K562 (cell line): ENCODE results near the gene RHOB. TPM values are rescaled to one million over a fixed set of nuclear protein-coding genes. Genes with fewer than 3 reads are reported as not detected.

Experiments used
- ATAC-seq: fragments of 200-7000 bp; cut with Tn5 transposase; 3 replicates; pipeline ENCODE4 v1.9.1; 2020; ENCODE audit warnings: moderate library complexity
- BruUV-seq: library from RNA; stranded (reverse); fragments of 400-500 nt; replicated peaks from 2 replicates; lab custom pipeline; 2021; lab: Mats Ljungman, UMichigan
- CTCF ChIA-PET: fragments of 300-600 bp; formaldehyde crosslinking; extraction: SDS; loops from one replicate; lab custom pipeline; 2021; ENCODE audit warnings: low intra/inter-chr PET ratio; lab: Yijun Ruan, JAX
- POLR2A ChIA-PET: fragments of 300-600, 350-650 bp; sonication (Branson Sonifier 250); formaldehyde crosslinking; extraction: SDS; loops from one replicate; lab custom pipeline; 2021; ENCODE audit warnings: antibody characterized with exemption, inconsistent platforms; lab: Yijun Ruan, JAX
- DNase-seq, 4 experiments: peaks; one replicate each; pipeline versions ENCODE4 v3.0.0 to v3.0.0-alpha.2; 2011 to 2018; ENCODE audit warnings: low spot score in 3 of 4, mixed read lengths in 3 of 4; ENCODE audit errors: extremely low read depth in 1 of 4
- FAIRE-seq: peaks from 2 replicates; lab custom pipeline; 2011; peaks lifted over from hg19 to GRCh38; lab: Jason Lieb, UNC
- H2AFZ ChIP-seq: 2 replicates; pipeline ENCODE4 v1.6.0; 2011; ENCODE audit warnings: low read depth, low read length, control low read depth, inconsistent platforms
- H3K27ac ChIP-seq: fragments of 200-600 bp; 3 replicates; pipeline ENCODE4 v1.8.0; 2011; ENCODE audit warnings: low read depth, mild to moderate bottlenecking, control low read depth, inconsistent platforms, low read length, moderate library complexity, mixed read lengths; ENCODE audit errors: extremely low read depth
- H3K27me3 ChIP-seq, 2 experiments: fragments of 300-600 bp in 1 of 2; 2 replicates in 1 of 2; 3 replicates in 1 of 2; pipeline versions ENCODE4 v1.6.0 to v1.8.0; 2011; ENCODE audit warnings: inconsistent platforms in 2 of 2, low read length in 2 of 2, mild to moderate bottlenecking in 1 of 2, mixed read lengths in 1 of 2, moderate library complexity in 1 of 2; ENCODE audit not compliant: control insufficient read depth in 2 of 2, insufficient read depth in 2 of 2
- H3K36me3 ChIP-seq: fragments of 300-600 bp; 3 replicates; pipeline ENCODE4 v1.8.0; 2011; ENCODE audit warnings: mild to moderate bottlenecking, low read length, inconsistent platforms; ENCODE audit not compliant: control insufficient read depth, insufficient read depth
- H3K4me1 ChIP-seq, 2 experiments: fragments of 200-600 bp in 1 of 2; replicated peaks in 1 of 2; 2 replicates in 1 of 2; 3 replicates in 1 of 2; pipeline versions ENCODE4 v1.5.1 to v1.8.0; 2011; ENCODE audit warnings: inconsistent platforms in 2 of 2, low read length in 2 of 2, mild to moderate bottlenecking in 1 of 2, mixed read lengths in 1 of 2, moderate library complexity in 1 of 2; ENCODE audit not compliant: control insufficient read depth in 2 of 2, insufficient read depth in 2 of 2
- H3K4me2 ChIP-seq: 2 replicates; pipeline ENCODE4 v1.6.1; 2011; ENCODE audit warnings: low read length, control low read depth, inconsistent platforms, mixed read lengths; ENCODE audit not compliant: insufficient read depth
- H3K4me3 ChIP-seq: fragments of 200-600 bp; sonication (generic), shearing (Covaris generic); 2 replicates; pipeline ENCODE4 v1.5.1; 2016; ENCODE audit warnings: control low read depth, inconsistent platforms
- H3K79me2 ChIP-seq: fragments of 200-600 bp; 3 replicates; pipeline ENCODE4 v1.8.0; 2011; ENCODE audit warnings: low read length, inconsistent platforms; ENCODE audit not compliant: control insufficient read depth, insufficient read depth
- H3K9ac ChIP-seq, 2 experiments: 2 replicates each; pipeline versions ENCODE4 v1.6.0 to v1.6.1; 2011; ENCODE audit warnings: low read depth in 2 of 2, low read length in 2 of 2, control low read depth in 1 of 2, inconsistent platforms in 1 of 2, mild to moderate bottlenecking in 1 of 2, mixed read lengths in 1 of 2; ENCODE audit not compliant: insufficient read depth in 1 of 2
- H3K9me1 ChIP-seq: one replicate; pipeline ENCODE4 v1.6.0; 2011; ENCODE audit warnings: inconsistent platforms, mild to moderate bottlenecking, low read length, moderate library complexity; ENCODE audit not compliant: control insufficient read depth, insufficient read depth
- H3K9me3 ChIP-seq: replicated peaks from 2 replicates; pipeline ENCODE4 v1.5.1; 2011; ENCODE audit warnings: low read depth, low read length, inconsistent platforms; ENCODE audit not compliant: control insufficient read depth, insufficient read depth
- H4K20me1 ChIP-seq: replicated peaks from 2 replicates; pipeline ENCODE4 v1.6.1; 2011; ENCODE audit warnings: low read length, inconsistent platforms, mixed read lengths; ENCODE audit not compliant: control insufficient read depth, insufficient read depth
- CCNT2 ChIP-seq: IDR thresholded peaks from 2 replicates; pipeline ENCODE4 v1.6.1; 2011; ENCODE audit warnings: borderline replicate concordance, low read depth, mild to moderate bottlenecking, moderate library complexity, mixed read lengths, low read length; ENCODE audit not compliant: insufficient read length; ENCODE audit errors: extremely low read depth
- POLR2H ChIP-seq: IDR thresholded peaks from 2 replicates; pipeline ENCODE4 v1.6.1; 2016; ENCODE audit warnings: missing genetic modification characterization, low read depth, mild to moderate bottlenecking, control low read depth, missing compliant biosample characterization, moderate library complexity
- WGBS: fragments of 100-300 bp; shearing (Covaris generic); methylation state at CpG from one replicate; pipeline ENCODE4 v1.1.6; 2016; ENCODE audit warnings: low coverage, mixed read lengths; ENCODE audit not compliant: insufficient coverage; ENCODE audit errors: missing lambda C conversion rate; 5-methylcytosine and 5-hydroxymethylcytosine counted together
- in situ Hi-C: fragments of 300-500 bp; cut with MboI; formaldehyde crosslinking; loops from 4 replicates; pipeline ENCODE4 v1.15.0; 2018; ENCODE audit warnings: inconsistent platforms, mixed read lengths
- intact Hi-C: fragments of 100-400 bp; cut with micrococcal nuclease; formaldehyde crosslinking; loops from 2 replicates; pipeline ENCODE4 v1.14.2; 2022
- polyA plus RNA-seq, 8 experiments: library from polyadenylated mRNA; depleted of rRNA in 4 of 8; stranded (reverse) in 5 of 8; unstranded in 3 of 8; fragments of >200 nt; fragmentation: Nextera tagmentation in 2 of 8; fragmentation: Illumina TruSeq in 1 of 8; extraction: Ambion mirVana in 2 of 8; extraction: Trizol in 1 of 8; gene quantifications; 2 replicates each; pipeline versions ENCODE4 v1.2.1 to v1.2.3, GENCODE V29; 2011 to 2014; ENCODE audit warnings: inconsistent platforms in 1 of 8, missing spikeins in 1 of 8
- small RNA-seq: library from RNA; depleted of rRNA; stranded (forward); fragments of <200 nt; gene quantifications from one replicate; pipeline ENCODE3, GENCODE V24; 2014
- total RNA-seq, 7 experiments: library from RNA; depleted of rRNA in 6 of 7; stranded (reverse); fragments of >200 nt in 6 of 7; fragmentation: Illumina TruSeq in 2 of 7; extraction: Trizol in 2 of 7; gene quantifications; 2 replicates each; pipeline versions ENCODE4 v1.2.1 to v1.2.3, GENCODE V29; 2011 to 2021; ENCODE audit warnings: low replicate concordance in 1 of 7
- TF ChIP-seq, protein P1 (sequence below): fragments of 250-450 bp; sonication (Bioruptor Pico); IDR thresholded peaks from 2 replicates; pipeline ENCODE4 v1.5.0; 2021

Gene RHOB
- total and polyA plus RNA-seq, 9 of the 15 experiments (the other 6 are each of a cell fraction or from before 2014, with no cell fraction given): 0.07 to 4.8 (median 1.1) TPM

DNA sequence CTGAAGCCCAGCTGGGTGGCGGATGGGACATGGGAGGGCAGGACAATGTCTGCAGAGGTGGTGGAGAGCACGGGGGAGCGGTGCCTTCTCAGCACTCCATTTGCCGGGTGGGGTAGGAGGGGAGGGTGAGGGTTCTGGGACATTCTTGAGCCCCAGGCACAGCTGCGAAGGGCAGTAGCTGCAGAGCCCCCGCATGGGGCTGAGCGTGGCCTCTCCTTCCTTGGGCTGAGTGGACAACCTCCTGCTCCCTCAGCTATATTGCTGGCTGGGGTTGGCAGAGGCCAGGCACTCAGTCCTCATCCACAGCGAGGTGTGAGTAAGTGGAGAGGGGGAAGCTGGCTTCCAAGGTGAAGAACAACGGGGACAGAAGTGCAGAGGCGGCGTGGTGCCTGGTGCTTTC lies 50.1 kb downstream of the RHOB start:
- FAIRE-seq: no peak
- in situ Hi-C loops: no loop called here
- Histone ChIP-seq H4K20me1 (0 out of 2 replicates have a peak, but pooled peaks cover 3% of the 10 kb centered on the region), H3K27me3 (peaks cover 29 to 47% of the 10 kb centered on the region in 2 experiments; a peak in 4 of 5 replicates), H3K36me3 (no peaks in the 10 kb centered on the region), H3K27ac (no peak overlapping the region), H3K9me3 (no peaks in the 10 kb centered on the region), H3K79me2 (no peaks in the 10 kb centered on the region), H3K4me3 (no peak overlapping the region), H3K9me1 (no peaks in the 10 kb centered on the region), H3K9ac (no peak overlapping the region), H3K4me2 (no peak overlapping the region), H3K4me1 (peaks cover 0 to 4% of the 10 kb centered on the region in 2 experiments; a peak in 3 of 5 replicates), H2AFZ (no peak overlapping the region)
- BruUV-seq: no TSS peak
- TF ChIP-seq, protein P1, sequence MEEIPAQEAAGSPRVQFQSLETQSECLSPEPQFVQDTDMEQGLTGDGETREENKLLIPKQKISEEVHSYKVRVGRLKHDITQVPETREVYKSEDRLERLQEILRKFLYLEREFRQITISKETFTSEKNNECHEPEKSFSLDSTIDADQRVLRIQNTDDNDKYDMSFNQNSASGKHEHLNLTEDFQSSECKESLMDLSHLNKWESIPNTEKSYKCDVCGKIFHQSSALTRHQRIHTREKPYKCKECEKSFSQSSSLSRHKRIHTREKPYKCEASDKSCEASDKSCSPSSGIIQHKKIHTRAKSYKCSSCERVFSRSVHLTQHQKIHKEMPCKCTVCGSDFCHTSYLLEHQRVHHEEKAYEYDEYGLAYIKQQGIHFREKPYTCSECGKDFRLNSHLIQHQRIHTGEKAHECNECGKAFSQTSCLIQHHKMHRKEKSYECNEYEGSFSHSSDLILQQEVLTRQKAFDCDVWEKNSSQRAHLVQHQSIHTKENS (CRISPR knock-in tag): no peak
- TF ChIP-seq CCNT2 (no peak), POLR2H (no peak)
- ChIA-PET POLR2A (interaction anchor here (0.8 to 1.2 kb wide), 3 partner anchors 13 to 125 kb away, joined by 3 to 5 read pairs (median 4); no protein-coding TSS in a partner anchor), CTCF (no interaction called here)
- ATAC-seq: no peak
- intact Hi-C loops: no loop called here
- no peak for DNase-seq
- WGBS: 11% methylated on average over 9 of the region's 11 CpGs

Small RNA genes lying within 50 kb of the gene (small RNA-seq; reads per million reads assigned to genes)
- gene RF00019 (not detected), gene RNA5SP86 (not detected)

Other genes starting within 250 kb of the RHOB start
- gene SDC1, start 221.9 kb upstream of the RHOB start, total RNA-seq (2014; rRNA removed): 1.5 and 1.7 TPM in 2 replicates
- 0.35 and 0.40 TPM in 2 replicates for gene SDC1, start 221.9 kb upstream of the RHOB start, total RNA-seq (2014; rRNA removed; fragmentation: Illumina TruSeq; extraction: Trizol)
- gene SDC1, start 221.9 kb upstream of the RHOB start, total RNA-seq (2015; rRNA removed; fragmentation: Illumina TruSeq; extraction: Trizol): 1.4 and 1.6 TPM in 2 replicates
- 2.7 TPM in 2 replicates for gene SDC1, start 221.9 kb upstream of the RHOB start, total RNA-seq (2021)
- gene SDC1, start 221.9 kb upstream of the RHOB start, polyA plus RNA-seq (2011; rRNA removed): 0.39 and 2.7 TPM in 2 replicates
- 0.49 and 1.2 TPM in 2 replicates for gene SDC1, start 221.9 kb upstream of the RHOB start, polyA plus RNA-seq (2014; fragmentation: Illumina TruSeq; extraction: Trizol)
- gene SDC1, start 221.9 kb upstream of the RHOB start, polyA plus RNA-seq (2014; fragmentation: Nextera tagmentation; extraction: Ambion mirVana): under 1 TPM; 0.06 to 0.14 TPM
- gene SDC1, start 221.9 kb upstream of the RHOB start, polyA plus RNA-seq (2014; rRNA removed): 1.1 and 1.8 TPM in 2 replicates
- gene PUM2, start 96.2 kb upstream of the RHOB start, total RNA-seq (2014; rRNA removed): 14.9 and 18.0 TPM in 2 replicates
- gene PUM2, start 96.2 kb upstream of the RHOB start, total RNA-seq (2014; rRNA removed; fragmentation: Illumina TruSeq; extraction: Trizol): 33.3 and 46.5 TPM in 2 replicates
- 22.3 and 25.5 TPM in 2 replicates for gene PUM2, start 96.2 kb upstream of the RHOB start, total RNA-seq (2015; rRNA removed; fragmentation: Illumina TruSeq; extraction: Trizol)
- gene PUM2, start 96.2 kb upstream of the RHOB start, total RNA-seq (2021): 53.3 and 56.7 TPM in 2 replicates
- 55.9 and 61.9 TPM in 2 replicates for gene PUM2, start 96.2 kb upstream of the RHOB start, polyA plus RNA-seq (2011; rRNA removed)
- gene PUM2, start 96.2 kb upstream of the RHOB start, polyA plus RNA-seq (2014; fragmentation: Illumina TruSeq; extraction: Trizol): 32.7 and 35.2 TPM in 2 replicates
- gene PUM2, start 96.2 kb upstream of the RHOB start, polyA plus RNA-seq (2014; fragmentation: Nextera tagmentation; extraction: Ambion mirVana): 10 to 100 TPM; 13.4 to 15.8 TPM
- gene PUM2, start 96.2 kb upstream of the RHOB start, polyA plus RNA-seq (2014; rRNA removed): 28.3 and 31.3 TPM in 2 replicates
- 6.5 and 6.7 TPM in 2 replicates for gene HS1BP3, start 204.0 kb downstream of the RHOB start, total RNA-seq (2014; rRNA removed)
- 2.0 and 3.5 TPM in 2 replicates for gene HS1BP3, start 204.0 kb downstream of the RHOB start, total RNA-seq (2014; rRNA removed; fragmentation: Illumina TruSeq; extraction: Trizol)
- 7.6 and 8.3 TPM in 2 replicates for gene HS1BP3, start 204.0 kb downstream of the RHOB start, total RNA-seq (2015; rRNA removed; fragmentation: Illumina TruSeq; extraction: Trizol)
- gene HS1BP3, start 204.0 kb downstream of the RHOB start, total RNA-seq (2021): 7.4 and 7.5 TPM in 2 replicates
- 3.0 and 6.5 TPM in 2 replicates for gene HS1BP3, start 204.0 kb downstream of the RHOB start, polyA plus RNA-seq (2011; rRNA removed)
- 5.9 and 6.9 TPM in 2 replicates for gene HS1BP3, start 204.0 kb downstream of the RHOB start, polyA plus RNA-seq (2014; fragmentation: Illumina TruSeq; extraction: Trizol)
- gene HS1BP3, start 204.0 kb downstream of the RHOB start, polyA plus RNA-seq (2014; fragmentation: Nextera tagmentation; extraction: Ambion mirVana): under 1 TPM; 0.41 to 0.63 TPM
- 5.9 and 6.2 TPM in 2 replicates for gene HS1BP3, start 204.0 kb downstream of the RHOB start, polyA plus RNA-seq (2014; rRNA removed)
- not detected in 2 replicates for gene GDF7, start 220.1 kb downstream of the RHOB start, total RNA-seq (2014; rRNA removed)
- gene GDF7, start 220.1 kb downstream of the RHOB start, total RNA-seq (2014; rRNA removed; fragmentation: Illumina TruSeq; extraction: Trizol): not detected in 2 replicates
- not detected in 2 replicates for gene GDF7, start 220.1 kb downstream of the RHOB start, total RNA-seq (2015; rRNA removed; fragmentation: Illumina TruSeq; extraction: Trizol)
- gene GDF7, start 220.1 kb downstream of the RHOB start, total RNA-seq (2021): not detected in 2 replicates
- gene GDF7, start 220.1 kb downstream of the RHOB start, polyA plus RNA-seq (2011; rRNA removed): 0.01 TPM in 1 of 2 replicates, not detected in the other
- not detected in 2 replicates for gene GDF7, start 220.1 kb downstream of the RHOB start, polyA plus RNA-seq (2014; fragmentation: Illumina TruSeq; extraction: Trizol)
- gene GDF7, start 220.1 kb downstream of the RHOB start, polyA plus RNA-seq (2014; fragmentation: Nextera tagmentation; extraction: Ambion mirVana): under 1 TPM; 0.01 TPM
- 0.01 TPM in 1 of 2 replicates, not detected in the other for gene GDF7, start 220.1 kb downstream of the RHOB start, polyA plus RNA-seq (2014; rRNA removed)